ENCODE measurements around the gene EGFR.

EGFR gene

DNA sequence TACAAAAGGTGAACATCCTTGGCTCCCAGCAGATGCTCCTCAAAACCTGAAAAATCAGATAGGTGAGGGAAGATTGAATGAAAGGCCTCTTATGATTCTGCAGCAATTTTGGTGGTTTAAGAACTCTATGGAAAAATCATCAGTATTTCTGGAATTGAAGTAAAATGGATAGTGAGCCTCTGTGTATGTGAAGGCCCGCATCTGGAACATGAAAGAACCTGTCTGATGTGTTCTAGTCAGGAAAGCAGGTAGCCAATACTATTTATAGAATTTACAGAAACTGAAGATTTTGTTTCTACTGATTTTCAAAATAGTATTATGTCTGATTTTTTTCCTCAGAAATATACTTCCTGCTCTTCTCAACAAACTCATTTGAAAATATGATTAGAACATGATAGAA, 37.3 kb downstream of the EGFR start:
- no peak overlapping the region for H3K9ac ChIP-seq (ENCODE audit: low read length)
- H3K4me3 ChIP-seq (ENCODE audit: low read depth, low read length, poor library complexity, severe bottlenecking): no peak overlapping the region
- H3K9me3 ChIP-seq (ENCODE audit: low read length): no peaks in the 10 kb centered on the region
- no peaks in the 10 kb centered on the region for H3K36me3 ChIP-seq (ENCODE audit: insufficient read depth, low read length)
- H2AFZ ChIP-seq (ENCODE audit: low read length): no peak overlapping the region
- H3K4me2 ChIP-seq (ENCODE audit: low read length): no peak overlapping the region
- H3K27ac ChIP-seq (ENCODE audit: low read depth, low read length, poor library complexity, severe bottlenecking): no peak overlapping the region
- no peaks in the 10 kb centered on the region for H4K20me1 ChIP-seq (ENCODE audit: insufficient read depth, low read length)
- H3K4me1 ChIP-seq (ENCODE audit: insufficient read depth, low read length, severe bottlenecking): no peaks in the 10 kb centered on the region
- H3K27me3 ChIP-seq (ENCODE audit: insufficient read depth, low read length): no peaks in the 10 kb centered on the region
- no peaks in the 10 kb centered on the region for H3K79me2 ChIP-seq (ENCODE audit: insufficient read depth, low read length)
- TF ChIP-seq, protein P1, sequence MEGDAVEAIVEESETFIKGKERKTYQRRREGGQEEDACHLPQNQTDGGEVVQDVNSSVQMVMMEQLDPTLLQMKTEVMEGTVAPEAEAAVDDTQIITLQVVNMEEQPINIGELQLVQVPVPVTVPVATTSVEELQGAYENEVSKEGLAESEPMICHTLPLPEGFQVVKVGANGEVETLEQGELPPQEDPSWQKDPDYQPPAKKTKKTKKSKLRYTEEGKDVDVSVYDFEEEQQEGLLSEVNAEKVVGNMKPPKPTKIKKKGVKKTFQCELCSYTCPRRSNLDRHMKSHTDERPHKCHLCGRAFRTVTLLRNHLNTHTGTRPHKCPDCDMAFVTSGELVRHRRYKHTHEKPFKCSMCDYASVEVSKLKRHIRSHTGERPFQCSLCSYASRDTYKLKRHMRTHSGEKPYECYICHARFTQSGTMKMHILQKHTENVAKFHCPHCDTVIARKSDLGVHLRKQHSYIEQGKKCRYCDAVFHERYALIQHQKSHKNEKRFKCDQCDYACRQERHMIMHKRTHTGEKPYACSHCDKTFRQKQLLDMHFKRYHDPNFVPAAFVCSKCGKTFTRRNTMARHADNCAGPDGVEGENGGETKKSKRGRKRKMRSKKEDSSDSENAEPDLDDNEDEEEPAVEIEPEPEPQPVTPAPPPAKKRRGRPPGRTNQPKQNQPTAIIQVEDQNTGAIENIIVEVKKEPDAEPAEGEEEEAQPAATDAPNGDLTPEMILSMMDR (IDR thresholded peaks at IDR 0.05; ENCODE audit: low read length): no peak
- no peak for TF ChIP-seq EZH2 (IDR thresholded peaks at IDR 0.05; ENCODE audit: borderline replicate concordance, low read length)
- no peaks in the 10 kb centered on the region for H3K9me2 ChIP-seq (ENCODE audit: low read depth, low read length)
- no peaks in the 10 kb centered on the region for H3F3A ChIP-seq (ENCODE audit: insufficient read depth, low read length)

DNA sequence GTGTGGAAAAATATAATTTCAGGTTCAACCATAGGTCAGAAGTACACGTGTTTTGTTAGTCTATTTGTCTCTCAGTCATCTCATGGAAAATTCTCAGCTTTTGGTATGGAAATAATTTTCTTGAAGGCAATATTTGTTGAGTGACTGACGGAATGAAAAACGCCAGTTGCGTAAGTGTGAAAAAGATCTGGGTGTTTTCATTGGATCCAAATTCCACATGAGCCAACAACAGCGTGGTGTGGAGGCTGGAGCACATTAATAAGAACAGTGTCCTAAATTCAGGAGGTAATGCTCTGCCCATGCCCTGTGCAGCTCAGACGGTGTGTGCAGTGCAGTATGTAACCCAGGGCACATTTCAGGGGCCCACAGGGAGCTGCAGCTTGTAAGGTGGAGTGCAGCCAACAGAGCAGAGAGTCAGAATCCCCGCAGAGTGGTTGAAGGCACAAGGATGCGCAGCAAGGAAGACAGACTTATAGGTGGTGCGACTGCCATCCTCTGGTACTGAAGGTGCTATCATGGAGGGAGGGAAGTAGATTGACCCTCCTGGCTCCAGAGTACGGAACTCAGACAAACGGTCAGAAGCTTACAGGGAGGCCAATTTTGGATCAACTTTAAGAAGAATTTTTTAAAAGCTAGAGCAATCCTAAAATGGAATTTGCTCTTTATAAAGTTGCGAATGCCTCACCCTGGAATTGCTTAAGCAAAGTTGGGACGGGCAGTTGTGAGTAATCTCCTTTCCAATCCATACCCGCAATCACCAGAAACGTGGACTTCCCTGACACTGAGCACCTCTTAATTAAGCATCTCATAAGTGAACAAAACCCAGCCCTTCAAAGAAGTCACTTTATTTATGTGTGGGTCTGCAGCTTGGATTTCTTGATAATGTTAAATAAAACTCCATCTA, 38.0 kb downstream of the EGFR start:
- H3K9me3 ChIP-seq (ENCODE audit: low read length): no peaks in the 10 kb centered on the region
- no peak overlapping the region for H3K9ac ChIP-seq (ENCODE audit: low read length)
- H3K4me1 ChIP-seq (ENCODE audit: insufficient read depth, low read length, severe bottlenecking): no peaks in the 10 kb centered on the region
- no peaks in the 10 kb centered on the region for H3K79me2 ChIP-seq (ENCODE audit: insufficient read depth, low read length)
- H2AFZ ChIP-seq (ENCODE audit: low read length): no peak overlapping the region
- H3K27me3 ChIP-seq (ENCODE audit: insufficient read depth, low read length): no peaks in the 10 kb centered on the region
- H3K9me2 ChIP-seq (ENCODE audit: low read depth, low read length): no peaks in the 10 kb centered on the region
- no peaks in the 10 kb centered on the region for H4K20me1 ChIP-seq (ENCODE audit: insufficient read depth, low read length)
- H3K4me2 ChIP-seq (ENCODE audit: low read length): no peak overlapping the region
- no peak overlapping the region for H3K27ac ChIP-seq (ENCODE audit: low read depth, low read length, poor library complexity, severe bottlenecking)
- no peaks in the 10 kb centered on the region for H3F3A ChIP-seq (ENCODE audit: insufficient read depth, low read length)
- TF ChIP-seq, protein P1 (IDR thresholded peaks at IDR 0.05; ENCODE audit: low read length): no peak
- no peak for TF ChIP-seq EZH2 (IDR thresholded peaks at IDR 0.05; ENCODE audit: borderline replicate concordance, low read length)
- no peaks in the 10 kb centered on the region for H3K36me3 ChIP-seq (ENCODE audit: insufficient read depth, low read length)
- no peak overlapping the region for H3K4me3 ChIP-seq (ENCODE audit: low read depth, low read length, poor library complexity, severe bottlenecking)

DNA sequence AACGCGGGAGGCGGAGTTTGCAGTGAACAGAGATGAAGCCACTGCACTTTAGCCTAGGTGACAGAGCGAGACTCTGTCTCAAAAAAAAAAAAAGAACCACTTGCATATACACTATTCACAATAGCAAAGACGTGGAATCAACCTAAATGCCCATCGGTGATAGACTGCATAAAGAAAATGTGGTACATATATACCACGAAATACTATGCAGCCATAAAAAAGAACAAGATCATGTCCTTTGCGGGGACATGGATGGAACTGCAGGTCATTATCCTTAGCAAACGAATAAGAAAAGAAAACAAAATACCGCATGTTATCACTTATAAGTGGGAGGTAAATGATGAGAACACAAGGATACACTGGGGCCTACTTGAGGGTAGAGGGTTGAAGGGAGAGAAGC, 39.5 kb downstream of the EGFR start:
- TF ChIP-seq EZH2 (IDR thresholded peaks at IDR 0.05; ENCODE audit: borderline replicate concordance, low read length): no peak
- TF ChIP-seq, protein P1 (IDR thresholded peaks at IDR 0.05; ENCODE audit: low read length): no peak
- Histone ChIP-seq H3K79me2 (ENCODE audit: insufficient read depth, low read length) (no peaks in the 10 kb centered on the region), H3F3A (ENCODE audit: insufficient read depth, low read length) (no peaks in the 10 kb centered on the region)

More for the DNA sequence above, 39.5 kb downstream of the EGFR start:
- Histone ChIP-seq H3K36me3 (ENCODE audit: insufficient read depth, low read length) (no peaks in the 10 kb centered on the region), H3K27me3 (ENCODE audit: insufficient read depth, low read length) (0 out of 2 replicates have a peak, but pooled peaks cover 6% of the 10 kb centered on the region), H2AFZ (ENCODE audit: low read length) (no peak overlapping the region), H3K27ac (ENCODE audit: low read depth, low read length, poor library complexity, severe bottlenecking) (no peak overlapping the region), H3K9me2 (ENCODE audit: low read depth, low read length) (no peaks in the 10 kb centered on the region), H4K20me1 (ENCODE audit: insufficient read depth, low read length) (no peaks in the 10 kb centered on the region), H3K4me1 (ENCODE audit: insufficient read depth, low read length, severe bottlenecking) (no peaks in the 10 kb centered on the region), H3K4me2 (ENCODE audit: low read length) (no peak overlapping the region), H3K9ac (ENCODE audit: low read length) (no peak overlapping the region), H3K9me3 (ENCODE audit: low read length) (no peaks in the 10 kb centered on the region), H3K4me3 (ENCODE audit: low read depth, low read length, poor library complexity, severe bottlenecking) (no peak overlapping the region)

Measured in OCI-LY1 (cell line).